ENCODE data around the gene PLEKHH2.

PLEKHH2 gene

DNA sequence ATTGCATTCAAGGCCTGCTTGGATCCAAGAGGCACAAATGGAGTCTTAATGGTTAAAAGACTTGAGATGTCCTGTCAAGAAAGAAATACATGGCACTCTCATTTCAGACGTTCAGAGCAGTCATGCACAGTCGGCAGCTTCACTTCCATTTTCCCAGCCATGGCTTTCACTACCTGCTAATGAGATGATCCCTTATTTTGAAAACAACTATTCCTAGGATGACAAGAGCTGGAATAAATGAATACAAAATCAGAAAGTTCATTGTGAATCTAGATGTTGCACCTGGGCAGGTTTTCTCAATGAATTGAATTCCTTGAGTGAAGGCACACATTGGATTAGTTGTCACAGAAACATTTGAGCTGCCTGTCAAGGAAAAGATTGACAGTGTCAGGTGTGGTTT lies 175.9 kb downstream of the PLEKHH2 start (continued):
- TF ChIP-seq, protein P1, sequence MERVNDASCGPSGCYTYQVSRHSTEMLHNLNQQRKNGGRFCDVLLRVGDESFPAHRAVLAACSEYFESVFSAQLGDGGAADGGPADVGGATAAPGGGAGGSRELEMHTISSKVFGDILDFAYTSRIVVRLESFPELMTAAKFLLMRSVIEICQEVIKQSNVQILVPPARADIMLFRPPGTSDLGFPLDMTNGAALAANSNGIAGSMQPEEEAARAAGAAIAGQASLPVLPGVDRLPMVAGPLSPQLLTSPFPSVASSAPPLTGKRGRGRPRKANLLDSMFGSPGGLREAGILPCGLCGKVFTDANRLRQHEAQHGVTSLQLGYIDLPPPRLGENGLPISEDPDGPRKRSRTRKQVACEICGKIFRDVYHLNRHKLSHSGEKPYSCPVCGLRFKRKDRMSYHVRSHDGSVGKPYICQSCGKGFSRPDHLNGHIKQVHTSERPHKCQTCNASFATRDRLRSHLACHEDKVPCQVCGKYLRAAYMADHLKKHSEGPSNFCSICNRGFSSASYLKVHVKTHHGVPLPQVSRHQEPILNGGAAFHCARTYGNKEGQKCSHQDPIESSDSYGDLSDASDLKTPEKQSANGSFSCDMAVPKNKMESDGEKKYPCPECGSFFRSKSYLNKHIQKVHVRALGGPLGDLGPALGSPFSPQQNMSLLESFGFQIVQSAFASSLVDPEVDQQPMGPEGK (CRISPR knock-in tag; IDR thresholded peaks at IDR 0.05; ENCODE audit: borderline replicate concordance) = no peak
- TF ChIP-seq ZFP30 (CRISPR knock-in tag; IDR thresholded peaks at IDR 0.05) (no peak), ARNTL (CRISPR knock-in tag; IDR thresholded peaks at IDR 0.05; ENCODE audit: borderline replicate concordance, low read depth) (no peak), ZNF70 (CRISPR knock-in tag; IDR thresholded peaks at IDR 0.05) (no peak), ZFP3 (CRISPR knock-in tag; IDR thresholded peaks at IDR 0.05) (no peak)

DNA sequence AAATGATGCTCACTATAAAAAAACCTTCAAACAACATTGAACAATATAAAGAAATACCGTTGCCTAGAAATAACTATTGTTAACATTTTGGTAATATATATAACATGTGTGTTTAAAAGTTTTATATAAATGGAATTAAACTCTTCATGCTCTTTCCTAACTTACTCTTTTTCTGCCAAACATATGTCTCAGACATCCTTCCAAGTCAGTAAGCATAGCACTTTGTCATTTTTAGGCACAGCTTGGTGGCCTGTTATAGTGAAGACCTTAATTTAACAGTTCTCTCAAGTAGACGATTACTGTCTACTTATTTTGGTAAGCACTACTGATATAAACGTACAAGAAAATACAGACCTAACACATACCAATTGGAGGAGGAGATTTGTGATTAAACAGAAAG lies 177.7 kb downstream of the PLEKHH2 start:
- no peak for ATAC-seq
- TF ChIP-seq, protein P2, sequence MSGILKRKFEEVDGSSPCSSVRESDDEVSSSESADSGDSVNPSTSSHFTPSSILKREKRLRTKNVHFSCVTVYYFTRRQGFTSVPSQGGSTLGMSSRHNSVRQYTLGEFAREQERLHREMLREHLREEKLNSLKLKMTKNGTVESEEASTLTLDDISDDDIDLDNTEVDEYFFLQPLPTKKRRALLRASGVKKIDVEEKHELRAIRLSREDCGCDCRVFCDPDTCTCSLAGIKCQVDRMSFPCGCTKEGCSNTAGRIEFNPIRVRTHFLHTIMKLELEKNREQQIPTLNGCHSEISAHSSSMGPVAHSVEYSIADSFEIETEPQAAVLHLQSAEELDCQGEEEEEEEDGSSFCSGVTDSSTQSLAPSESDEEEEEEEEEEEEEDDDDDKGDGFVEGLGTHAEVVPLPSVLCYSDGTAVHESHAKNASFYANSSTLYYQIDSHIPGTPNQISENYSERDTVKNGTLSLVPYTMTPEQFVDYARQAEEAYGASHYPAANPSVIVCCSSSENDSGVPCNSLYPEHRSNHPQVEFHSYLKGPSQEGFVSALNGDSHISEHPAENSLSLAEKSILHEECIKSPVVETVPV (CRISPR knock-in tag; IDR thresholded peaks at IDR 0.05) = no peak
- no peak for TF ChIP-seq TCF4 (CRISPR knock-in tag; IDR thresholded peaks at IDR 0.05; ENCODE audit: borderline replicate concordance)
- no peak for TF ChIP-seq ZNF565 (CRISPR knock-in tag; conservative IDR thresholded peaks at IDR 0.05; ENCODE audit: low read depth)
- TF ChIP-seq, protein P1 (CRISPR knock-in tag; IDR thresholded peaks at IDR 0.05; ENCODE audit: borderline replicate concordance) = no peak
- no peak for TF ChIP-seq GLIS3 (CRISPR knock-in tag; IDR thresholded peaks at IDR 0.05)
- no peak for TF ChIP-seq RARB (CRISPR knock-in tag; IDR thresholded peaks at IDR 0.05)
- TF ChIP-seq CSDC2 (CRISPR knock-in tag; IDR thresholded peaks at IDR 0.05) = no peak
- no peak for TF ChIP-seq ARNTL (CRISPR knock-in tag; IDR thresholded peaks at IDR 0.05; ENCODE audit: borderline replicate concordance, low read depth)
- TF ChIP-seq ZFP3 (CRISPR knock-in tag; IDR thresholded peaks at IDR 0.05) = no peak
- no peak for TF ChIP-seq ZNF8 (CRISPR knock-in tag; IDR thresholded peaks at IDR 0.05)
- no peak for TF ChIP-seq SNAI2 (CRISPR knock-in tag; IDR thresholded peaks at IDR 0.05)

Data from SK-N-SH treated with all-trans-retinoic acid at 6 μM for 48 hours (cell line).